Nephron (organoid): Measurements from ENCODE around the gene COL24A1.

Source experiments
- H3K27ac Mint-ChIP-seq, 3 experiments: 2 replicates each; pipeline ENCODE4 v1.8.0; 2020; ENCODE audit warnings: mixed read lengths in 3 of 3, mild to moderate bottlenecking in 2 of 3, moderate library complexity in 1 of 3
- H3K27me3 Mint-ChIP-seq: 2 replicates; pipeline ENCODE4 v1.8.0; 2021; ENCODE audit warnings: low read depth, mild to moderate bottlenecking, moderate library complexity, mixed read lengths
- H3K36me3 Mint-ChIP-seq: 2 replicates; pipeline ENCODE4 v1.8.0; 2020; ENCODE audit warnings: low read depth, mixed read lengths
- H3K4me1 Mint-ChIP-seq: 2 replicates; pipeline ENCODE4 v1.8.0; 2020; ENCODE audit warnings: mixed read lengths
- H3K4me3 Mint-ChIP-seq, 3 experiments: 2 replicates each; pipeline ENCODE4 v1.8.0; 2020; ENCODE audit warnings: mild to moderate bottlenecking in 3 of 3, mixed read lengths in 3 of 3, moderate library complexity in 2 of 3
- H3K9me3 Mint-ChIP-seq: 2 replicates; pipeline ENCODE4 v1.8.0; 2020; ENCODE audit warnings: mixed read lengths
- TF ChIP-seq, protein P1 (sequence below), 3 experiments: fragments of 200-600 bp; sonication (generic); IDR thresholded peaks; one replicate each; pipeline ENCODE4 v1.5.0; 2021; ENCODE audit warnings: antibody characterized with exemption in 3 of 3; ENCODE audit not compliant: unreplicated experiment in 3 of 3

Gene COL24A1

DNA sequence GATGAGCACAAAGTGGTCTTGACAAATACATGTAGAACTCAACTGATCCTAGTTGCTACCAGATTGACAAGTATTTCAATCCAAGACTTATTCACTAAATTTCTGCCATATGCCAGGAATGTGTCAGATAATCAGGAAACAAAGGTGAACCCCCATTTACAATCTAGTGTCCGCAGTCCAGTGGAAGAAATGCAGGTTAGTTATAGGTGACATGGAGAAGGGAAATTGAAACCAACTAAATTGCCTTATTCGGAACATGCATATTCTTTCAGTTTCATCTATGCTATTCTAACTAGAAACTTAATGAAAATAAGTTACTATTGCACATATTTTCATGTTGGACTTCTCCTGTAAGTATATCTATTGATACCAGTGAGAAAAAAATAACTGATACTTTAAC lies 209.4 kb downstream of the COL24A1 start:
- Mint-ChIP-seq H3K9me3 (no peaks in the 10 kb centered on the region), H3K4me3 (no peak overlapping the region), H3K4me1 (no peaks in the 10 kb centered on the region), H3K36me3 (no peaks in the 10 kb centered on the region), H3K27ac (no peak overlapping the region), H3K27me3 (no peaks in the 10 kb centered on the region)
- TF ChIP-seq, protein P1, sequence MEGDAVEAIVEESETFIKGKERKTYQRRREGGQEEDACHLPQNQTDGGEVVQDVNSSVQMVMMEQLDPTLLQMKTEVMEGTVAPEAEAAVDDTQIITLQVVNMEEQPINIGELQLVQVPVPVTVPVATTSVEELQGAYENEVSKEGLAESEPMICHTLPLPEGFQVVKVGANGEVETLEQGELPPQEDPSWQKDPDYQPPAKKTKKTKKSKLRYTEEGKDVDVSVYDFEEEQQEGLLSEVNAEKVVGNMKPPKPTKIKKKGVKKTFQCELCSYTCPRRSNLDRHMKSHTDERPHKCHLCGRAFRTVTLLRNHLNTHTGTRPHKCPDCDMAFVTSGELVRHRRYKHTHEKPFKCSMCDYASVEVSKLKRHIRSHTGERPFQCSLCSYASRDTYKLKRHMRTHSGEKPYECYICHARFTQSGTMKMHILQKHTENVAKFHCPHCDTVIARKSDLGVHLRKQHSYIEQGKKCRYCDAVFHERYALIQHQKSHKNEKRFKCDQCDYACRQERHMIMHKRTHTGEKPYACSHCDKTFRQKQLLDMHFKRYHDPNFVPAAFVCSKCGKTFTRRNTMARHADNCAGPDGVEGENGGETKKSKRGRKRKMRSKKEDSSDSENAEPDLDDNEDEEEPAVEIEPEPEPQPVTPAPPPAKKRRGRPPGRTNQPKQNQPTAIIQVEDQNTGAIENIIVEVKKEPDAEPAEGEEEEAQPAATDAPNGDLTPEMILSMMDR (IDR thresholded peaks at IDR 0.05; ENCODE audit: unreplicated experiment in 3 of 3), result no peak

DNA sequence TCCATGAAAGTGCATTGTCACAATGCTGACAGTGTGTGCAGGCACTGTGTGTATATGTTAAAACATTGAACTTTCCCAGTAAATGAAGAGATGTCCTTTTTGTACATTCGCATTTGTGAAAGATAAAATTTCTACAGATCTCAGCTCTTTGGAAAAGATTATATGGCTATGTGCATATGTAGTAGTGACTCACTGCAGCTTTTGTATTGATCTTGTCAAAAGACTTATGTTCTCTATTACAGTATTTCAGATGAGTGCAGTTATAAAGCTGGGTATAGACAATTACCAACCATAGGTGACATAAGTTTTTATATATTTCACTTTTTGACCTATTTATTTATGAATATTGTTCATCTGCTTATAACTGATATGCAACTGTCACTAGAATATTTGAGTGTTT lies 212.6 kb downstream of the COL24A1 start:
- H3K4me1 Mint-ChIP-seq, result no peaks in the 10 kb centered on the region
- no peak overlapping the region for H3K4me3 Mint-ChIP-seq
- TF ChIP-seq, protein P1 (IDR thresholded peaks at IDR 0.05; ENCODE audit: unreplicated experiment in 3 of 3), result no peak
- H3K36me3 Mint-ChIP-seq, result no peaks in the 10 kb centered on the region
- H3K9me3 Mint-ChIP-seq, result no peaks in the 10 kb centered on the region
- H3K27me3 Mint-ChIP-seq, result no peaks in the 10 kb centered on the region
- H3K27ac Mint-ChIP-seq, result no peak overlapping the region

DNA sequence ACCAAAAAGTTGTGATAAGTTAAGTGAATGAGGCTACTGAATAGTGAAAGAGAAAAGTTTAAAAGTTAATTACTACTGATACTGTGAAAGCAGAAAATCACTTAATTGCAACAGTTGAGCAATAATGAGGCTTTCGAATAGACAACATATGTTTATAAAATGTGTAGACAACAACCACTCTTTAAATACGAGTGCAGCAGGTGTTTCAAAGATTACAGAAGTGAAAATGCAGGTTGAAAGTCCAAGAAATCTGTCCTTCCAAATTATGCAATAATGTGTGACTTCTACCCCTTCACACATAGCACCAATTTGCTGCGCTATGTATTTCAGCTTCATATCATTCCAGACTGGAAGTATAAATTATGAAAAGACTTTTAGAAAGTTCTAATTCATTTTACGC lies 213.0 kb downstream of the COL24A1 start:
- H3K4me3 Mint-ChIP-seq, result no peak overlapping the region
- no peaks in the 10 kb centered on the region for H3K9me3 Mint-ChIP-seq
- TF ChIP-seq, protein P1 (IDR thresholded peaks at IDR 0.05; ENCODE audit: unreplicated experiment in 3 of 3), result no peak
- no peaks in the 10 kb centered on the region for H3K27me3 Mint-ChIP-seq
- no peak overlapping the region for H3K27ac Mint-ChIP-seq
- no peaks in the 10 kb centered on the region for H3K36me3 Mint-ChIP-seq
- no peaks in the 10 kb centered on the region for H3K4me1 Mint-ChIP-seq

DNA sequence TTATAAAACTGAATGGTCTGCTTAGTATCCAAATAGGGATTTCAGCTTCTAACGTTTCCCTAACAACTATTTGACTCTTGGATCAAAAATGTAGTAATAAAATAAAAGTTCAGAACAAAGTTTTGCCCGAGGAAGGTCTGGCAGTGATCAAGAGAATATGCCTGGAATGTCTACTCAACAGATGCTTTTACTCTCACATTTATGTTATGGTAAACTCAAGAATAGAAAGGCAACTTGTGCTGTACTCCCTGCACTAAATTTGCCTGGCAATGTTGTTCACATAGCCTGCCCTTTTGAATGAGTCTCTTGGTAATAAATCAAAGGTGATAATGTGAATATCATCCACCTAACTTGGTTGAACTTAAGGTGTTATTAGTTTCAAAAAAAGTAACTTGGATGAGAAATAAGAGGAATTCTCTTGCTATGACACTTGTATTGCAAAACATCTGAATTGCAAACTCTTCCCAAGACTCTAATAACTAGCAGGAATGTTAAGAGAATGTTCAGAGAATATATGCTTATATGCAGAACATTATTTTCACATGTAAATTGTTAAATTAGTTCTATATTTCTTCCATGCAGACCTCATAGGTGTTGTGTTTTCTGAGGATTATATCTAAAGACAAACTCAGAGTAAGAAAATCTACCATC lies 215.8 kb downstream of the COL24A1 start:
- Mint-ChIP-seq H3K27me3 (no peaks in the 10 kb centered on the region), H3K9me3 (no peaks in the 10 kb centered on the region), H3K36me3 (no peaks in the 10 kb centered on the region), H3K4me1 (no peaks in the 10 kb centered on the region), H3K4me3 (no peak overlapping the region), H3K27ac (peak overlapping the region; percentile 33 to 50 (median 37))
- TF ChIP-seq, protein P1 (IDR thresholded peaks at IDR 0.05; ENCODE audit: unreplicated experiment in 3 of 3), result no peak

- Mint-ChIP-seq H3K9me3 (no peaks in the 10 kb centered on the region), H3K27me3 (no peaks in the 10 kb centered on the region), H3K4me3 (no peak overlapping the region), H3K27ac (no peak overlapping the region), H3K4me1 (no peaks in the 10 kb centered on the region), H3K36me3 (no peaks in the 10 kb centered on the region)
- TF ChIP-seq, protein P1 (IDR thresholded peaks at IDR 0.05; ENCODE audit: unreplicated experiment in 3 of 3), result no peak
These were observed 217.7 kb downstream of the COL24A1 start for GRCh38 chr1:85938829-85939228.

DNA sequence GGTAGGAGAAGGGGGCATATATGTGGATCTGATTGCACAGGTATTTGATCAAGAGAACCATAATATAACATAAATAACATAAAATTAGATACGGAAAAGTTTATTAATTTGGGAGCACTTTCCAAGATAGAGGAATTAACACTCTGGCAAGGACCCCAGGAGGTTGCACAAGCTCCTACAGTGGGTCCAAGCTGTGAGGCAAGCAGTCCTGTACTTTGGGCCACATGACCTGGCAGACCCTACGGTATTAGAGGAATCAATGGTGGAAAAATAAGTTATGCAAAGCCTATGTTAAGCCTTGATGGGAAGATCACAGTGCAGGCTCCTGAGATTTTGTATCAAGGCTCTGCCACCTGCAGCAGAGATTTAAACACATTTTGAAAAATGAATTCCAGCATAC lies 220.1 kb downstream of the COL24A1 start:
- Mint-ChIP-seq H3K27me3 (no peaks in the 10 kb centered on the region), H3K4me3 (no peak overlapping the region), H3K27ac (no peak overlapping the region), H3K9me3 (no peaks in the 10 kb centered on the region), H3K36me3 (no peaks in the 10 kb centered on the region), H3K4me1 (no peaks in the 10 kb centered on the region)
- TF ChIP-seq, protein P1 (IDR thresholded peaks at IDR 0.05; ENCODE audit: unreplicated experiment in 3 of 3), result no peak
